ENCODE measurements around the gene ARNT2.

Gene ARNT2

GRCh38 chr15:80497221-80497620 lies 93.0 kb downstream of the ARNT2 start:
- no peak overlapping the region for H3K4me3 ChIP-seq (ENCODE audit: low read depth, low read length)
- no peak for TF ChIP-seq CTCF (IDR thresholded peaks at IDR 0.05; ENCODE audit: low read depth, low read length)

- no peak for TF ChIP-seq CTCF (IDR thresholded peaks at IDR 0.05; ENCODE audit: low read depth, low read length)
- no peak overlapping the region for H3K4me3 ChIP-seq (ENCODE audit: low read depth, low read length)
These were observed 94.5 kb downstream of the ARNT2 start for GRCh38 chr15:80498652-80499051.

- no peak for TF ChIP-seq CTCF (IDR thresholded peaks at IDR 0.05; ENCODE audit: low read depth, low read length)
- no peak overlapping the region for H3K4me3 ChIP-seq (ENCODE audit: low read depth, low read length)
These were observed 95.8 kb downstream of the ARNT2 start for GRCh38 chr15:80500021-80500420.

GRCh38 chr15:80501476-80501875 lies 97.3 kb downstream of the ARNT2 start:
- H3K4me3 ChIP-seq (ENCODE audit: low read depth, low read length): no peak overlapping the region
- TF ChIP-seq CTCF (IDR thresholded peaks at IDR 0.05; ENCODE audit: low read depth, low read length): no peak

GRCh38 chr15:80502782-80503181 lies 98.6 kb downstream of the ARNT2 start:
- H3K4me3 ChIP-seq (ENCODE audit: low read depth, low read length): no peak overlapping the region
- TF ChIP-seq CTCF (IDR thresholded peaks at IDR 0.05; ENCODE audit: low read depth, low read length): no peak

- H3K4me3 ChIP-seq (ENCODE audit: low read depth, low read length): no peak overlapping the region
- TF ChIP-seq CTCF (IDR thresholded peaks at IDR 0.05; ENCODE audit: low read depth, low read length): no peak
These were observed 99.3 kb downstream of the ARNT2 start for GRCh38 chr15:80503319-80503952.

- TF ChIP-seq CTCF (IDR thresholded peaks at IDR 0.05; ENCODE audit: low read depth, low read length): no peak
- no peak overlapping the region for H3K4me3 ChIP-seq (ENCODE audit: low read depth, low read length)
These were observed 100.7 kb downstream of the ARNT2 start for GRCh38 chr15:80504931-80505330.
